ENCODE data around the gene FASLG. TPM values are rescaled to one million over a fixed set of nuclear protein-coding genes. Genes with fewer than 3 reads are reported as not detected.
A peak's percentile ranks its signal among the peaks of the same experiment; 100 is the strongest.

Gene FASLG
- total RNA-seq, 1 donor from 2014 or later = 54.4 TPM

- no peak overlapping the region for H3K27ac Mint-ChIP-seq
- H3K9me3 Mint-ChIP-seq = peaks cover 8% of the 10 kb centered on the region
- H3K36me3 Mint-ChIP-seq (ENCODE audit: low read depth) = peaks cover 4% of the 10 kb centered on the region
- H3K4me1 Mint-ChIP-seq = peaks cover 28% of the 10 kb centered on the region
- DNase-seq = no peak
- intact Hi-C loops (cut with micrococcal nuclease) = no loop called here
- H3K4me3 Mint-ChIP-seq = no peak overlapping the region
- peaks cover 15% of the 10 kb centered on the region for H3K27me3 Mint-ChIP-seq
Observed at GRCh38 chr1:172653015-172653709, 5.7 kb upstream of the FASLG start.

GRCh38 chr1:172654535-172654934 lies 4.4 kb upstream of the FASLG start:
- no peak for DNase-seq
- H3K4me1 Mint-ChIP-seq = peaks cover 34% of the 10 kb centered on the region

DNA sequence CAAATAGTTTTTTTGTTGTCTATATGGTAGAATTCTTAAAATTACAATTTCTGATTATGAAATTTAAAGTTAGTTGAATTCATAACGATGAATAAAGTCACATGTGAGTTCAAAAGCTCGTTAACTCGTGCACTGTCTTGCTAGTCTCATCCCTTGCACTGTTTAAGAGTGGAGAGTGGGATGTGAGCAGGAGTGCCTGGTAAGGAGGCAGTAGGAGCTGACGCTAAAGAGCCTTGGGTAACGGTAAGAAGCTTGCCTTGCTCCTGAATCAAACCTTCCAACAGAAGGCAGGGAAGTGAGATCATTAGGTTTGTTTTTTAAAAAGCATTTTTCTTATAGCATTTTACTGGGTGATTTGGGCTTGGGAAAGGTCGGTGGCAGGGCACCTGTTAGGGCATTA lies 2.3 kb upstream of the FASLG start:
- Mint-ChIP-seq H3K36me3 (ENCODE audit: low read depth) (peaks cover 26% of the 10 kb centered on the region), H3K27me3 (peaks cover 11% of the 10 kb centered on the region), H3K4me3 (no peak overlapping the region), H3K9me3 (peaks cover 4% of the 10 kb centered on the region), H3K4me1 (peaks cover 46% of the 10 kb centered on the region), H3K27ac (peak overlapping the region; percentile 64)
- no peak for DNase-seq
- intact Hi-C loops (cut with micrococcal nuclease) = no loop called here

More at GRCh38 chr1:172654535-172654934, 4.4 kb upstream of the FASLG start:
- H3K9me3 Mint-ChIP-seq = peaks cover 4% of the 10 kb centered on the region
- no peak overlapping the region for H3K4me3 Mint-ChIP-seq
- H3K27ac Mint-ChIP-seq = no peak overlapping the region
- H3K27me3 Mint-ChIP-seq = peaks cover 12% of the 10 kb centered on the region
- intact Hi-C loops (cut with micrococcal nuclease) = no loop called here
- H3K36me3 Mint-ChIP-seq (ENCODE audit: low read depth) = peaks cover 10% of the 10 kb centered on the region

DNA sequence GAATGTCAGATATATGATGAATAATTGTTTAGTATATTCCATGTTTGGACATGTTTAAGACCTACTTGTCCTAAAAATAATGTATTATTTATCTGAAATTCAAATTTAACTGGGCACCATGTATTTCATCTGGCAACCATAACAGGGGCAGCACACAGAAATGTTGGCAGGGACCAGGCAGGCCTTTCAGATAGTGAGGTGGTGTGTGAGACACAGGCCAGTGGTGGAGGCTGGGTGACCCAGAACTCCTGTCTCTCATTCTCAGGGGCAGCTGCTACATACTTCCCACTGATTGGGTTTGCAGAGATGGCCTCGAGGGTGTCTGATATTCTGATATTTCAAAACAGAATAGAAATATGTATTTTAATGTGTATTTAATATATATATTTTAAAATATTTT lies 1.3 kb upstream of the FASLG start:
- DNase-seq = no peak
- H3K4me1 Mint-ChIP-seq = peaks cover 52% of the 10 kb centered on the region
- intact Hi-C loops (cut with micrococcal nuclease) = no loop called here
- H3K36me3 Mint-ChIP-seq (ENCODE audit: low read depth) = peaks cover 33% of the 10 kb centered on the region
- peaks cover 10% of the 10 kb centered on the region for H3K27me3 Mint-ChIP-seq
- peaks cover 4% of the 10 kb centered on the region for H3K9me3 Mint-ChIP-seq
- no peak overlapping the region for H3K27ac Mint-ChIP-seq
- H3K4me3 Mint-ChIP-seq = no peak overlapping the region

GRCh38 chr1:172661107-172661506 lies 2.2 kb downstream of the FASLG start:
- Mint-ChIP-seq H3K36me3 (ENCODE audit: low read depth) (peaks cover 63% of the 10 kb centered on the region), H3K9me3 (peaks cover 19% of the 10 kb centered on the region), H3K27ac (peak overlapping the region; percentile 83), H3K27me3 (peaks cover 2% of the 10 kb centered on the region), H3K4me1 (peaks cover 60% of the 10 kb centered on the region), H3K4me3 (peak overlapping the region; percentile 79)
- DNase-seq = peak; percentile 55
- intact Hi-C loops (cut with micrococcal nuclease) = loop anchor here (5.0 to 10.0 kb wide), 3 partner anchors 34 to 1494 kb away; partner anchors contain the start of gene RABGAP1L

DNA sequence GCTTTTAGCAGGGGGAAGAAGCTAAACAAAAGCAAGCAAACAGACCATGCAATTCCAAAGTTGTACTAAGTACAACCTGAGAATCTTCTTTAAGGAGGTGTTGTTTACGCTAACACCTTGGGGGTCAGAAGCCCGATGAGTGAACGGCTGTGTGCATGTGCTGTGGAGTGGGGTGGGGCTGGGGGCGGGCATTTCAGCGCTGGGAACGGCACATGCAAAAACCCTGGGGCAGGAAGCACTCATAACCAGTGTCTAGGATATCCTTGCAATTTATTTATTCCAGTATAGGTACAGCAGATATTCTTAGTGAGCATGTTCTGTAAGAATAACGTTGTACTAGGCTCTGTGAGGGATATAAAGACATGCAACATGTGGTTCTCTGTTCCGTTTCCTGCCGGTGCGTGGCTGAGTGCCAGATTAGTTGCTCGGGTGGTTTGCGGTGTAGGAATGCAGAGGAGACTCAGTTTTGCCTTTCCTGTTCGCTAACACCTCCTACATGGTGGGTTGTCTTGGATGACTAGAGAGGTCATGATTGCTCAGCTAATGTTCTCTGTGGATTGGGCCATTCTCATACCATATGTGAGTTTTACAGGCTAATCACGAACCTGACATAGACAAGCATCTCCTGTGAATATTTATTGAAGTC lies 3.7 kb downstream of the FASLG start:
- H3K4me3 Mint-ChIP-seq = peak overlapping the region; percentile 79
- H3K27ac Mint-ChIP-seq = peak overlapping the region; percentile 83
- intact Hi-C loops (cut with micrococcal nuclease) = loop anchor here (1.0 to 10.0 kb wide), 10 partner anchors 8 to 1492 kb away; partner anchors contain the start of gene RABGAP1L
- peaks cover 2% of the 10 kb centered on the region for H3K27me3 Mint-ChIP-seq
- H3K4me1 Mint-ChIP-seq = peaks cover 64% of the 10 kb centered on the region
- peaks cover 21% of the 10 kb centered on the region for H3K9me3 Mint-ChIP-seq
- peak; percentile 94 for DNase-seq
- peaks cover 75% of the 10 kb centered on the region for H3K36me3 Mint-ChIP-seq (ENCODE audit: low read depth)

GRCh38 chr1:172663732-172664131 lies 4.8 kb downstream of the FASLG start:
- H3K4me3 Mint-ChIP-seq = peak overlapping the region; percentile 79
- H3K36me3 Mint-ChIP-seq (ENCODE audit: low read depth) = peaks cover 85% of the 10 kb centered on the region
- intact Hi-C loops (cut with micrococcal nuclease) = loop anchor here (2.0 to 10.0 kb wide), 5 partner anchors 36 to 1491 kb away; partner anchors contain the start of gene RABGAP1L
- peaks cover 67% of the 10 kb centered on the region for H3K4me1 Mint-ChIP-seq
- peaks cover 26% of the 10 kb centered on the region for H3K9me3 Mint-ChIP-seq
- H3K27ac Mint-ChIP-seq = peak overlapping the region; percentile 83
- no peak for DNase-seq
- H3K27me3 Mint-ChIP-seq = peaks cover 2% of the 10 kb centered on the region

DNA sequence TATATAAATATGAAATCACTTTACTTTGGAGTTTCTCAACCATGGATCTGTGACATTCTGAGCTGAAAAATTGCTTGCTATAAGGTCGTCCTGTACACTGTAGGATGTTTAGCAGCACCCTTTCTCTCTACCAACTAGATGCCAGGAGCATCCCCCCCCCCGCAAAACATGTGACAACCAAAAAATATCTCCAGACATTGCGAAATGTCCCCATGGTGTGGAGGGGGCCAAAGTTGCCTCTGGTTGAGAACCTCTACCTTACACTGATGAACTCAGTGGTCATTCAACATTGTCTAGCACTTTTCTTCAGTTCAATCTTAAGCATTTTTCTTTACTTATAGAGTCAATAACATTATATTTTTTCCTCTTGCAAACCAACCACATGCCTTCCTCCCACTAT lies 9.2 kb downstream of the FASLG start:
- intact Hi-C loops (cut with micrococcal nuclease) = loop anchor here (10.0 kb wide), 1 partner anchor 1487 kb away; the partner anchor contains the start of gene RABGAP1L
- no peak for DNase-seq
- peak overlapping the region; percentile 84 for H3K27ac Mint-ChIP-seq
- no peaks in the 10 kb centered on the region for H3K27me3 Mint-ChIP-seq
- H3K9me3 Mint-ChIP-seq = peaks cover 31% of the 10 kb centered on the region
- peaks cover 73% of the 10 kb centered on the region for H3K36me3 Mint-ChIP-seq (ENCODE audit: low read depth)
- H3K4me1 Mint-ChIP-seq = peaks cover 67% of the 10 kb centered on the region
- peak overlapping the region; percentile 11 for H3K4me3 Mint-ChIP-seq

DNA sequence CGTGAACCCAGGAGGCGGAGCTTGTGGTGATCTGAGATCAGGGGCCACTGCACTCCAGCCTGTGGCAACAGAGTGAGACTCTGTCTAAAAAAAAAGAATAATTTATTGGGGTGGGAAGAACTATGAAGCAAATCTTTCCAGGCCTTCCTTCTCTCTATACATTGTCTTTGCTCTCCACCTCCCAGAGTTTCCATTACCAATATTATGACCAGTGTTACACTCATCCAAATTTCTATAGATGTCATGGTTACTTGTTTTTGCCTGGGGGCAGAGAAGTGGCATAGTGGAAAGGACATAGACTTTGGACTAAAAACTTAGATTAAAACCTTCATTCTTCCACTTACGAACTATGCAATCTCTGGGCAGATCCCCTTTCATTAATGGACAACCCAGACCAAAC lies 10.1 kb downstream of the FASLG start:
- H3K27ac Mint-ChIP-seq = peak overlapping the region; percentile 84
- DNase-seq = no peak
- intact Hi-C loops (cut with micrococcal nuclease) = loop anchor here (10.0 kb wide), 1 partner anchor 1486 kb away; the partner anchor contains the start of gene RABGAP1L
- peak overlapping the region; percentile 50 for H3K4me3 Mint-ChIP-seq
- peaks cover 26% of the 10 kb centered on the region for H3K9me3 Mint-ChIP-seq
- H3K27me3 Mint-ChIP-seq = no peaks in the 10 kb centered on the region
- peaks cover 67% of the 10 kb centered on the region for H3K4me1 Mint-ChIP-seq
- peaks cover 69% of the 10 kb centered on the region for H3K36me3 Mint-ChIP-seq (ENCODE audit: low read depth)

DNA sequence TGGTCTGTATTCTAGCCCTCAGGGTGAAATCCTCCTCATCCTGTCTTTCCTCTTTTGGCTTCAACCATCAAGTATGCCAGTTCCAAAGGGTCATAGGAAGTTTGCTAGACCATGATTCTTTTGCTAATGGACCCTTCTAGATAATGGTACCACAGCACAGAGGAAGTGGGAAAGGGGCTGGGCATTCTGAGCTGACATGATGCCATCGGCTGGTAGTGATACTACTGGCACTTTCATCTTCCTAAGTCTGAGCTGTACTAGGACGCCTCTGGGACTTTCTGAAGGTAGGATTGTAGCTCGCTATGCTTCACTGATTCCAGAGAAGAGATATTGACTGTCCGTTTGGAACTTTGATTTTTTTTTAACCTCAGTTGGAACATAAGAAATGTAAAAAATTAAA lies 11.4 kb downstream of the FASLG start:
- H3K27me3 Mint-ChIP-seq = no peaks in the 10 kb centered on the region
- peaks cover 77% of the 10 kb centered on the region for H3K4me1 Mint-ChIP-seq
- intact Hi-C loops (cut with micrococcal nuclease) = loop anchor here (1.0 to 10.0 kb wide), 6 partner anchors 8 to 164 kb away; no protein-coding TSS in a partner anchor
- peak; percentile 68 for DNase-seq
- peak overlapping the region; percentile 92 for H3K27ac Mint-ChIP-seq
- H3K4me3 Mint-ChIP-seq = peak overlapping the region; percentile 83
- peaks cover 19% of the 10 kb centered on the region for H3K9me3 Mint-ChIP-seq
- peaks cover 57% of the 10 kb centered on the region for H3K36me3 Mint-ChIP-seq (ENCODE audit: low read depth)

GRCh38 chr1:172670791-172671190 lies 11.9 kb downstream of the FASLG start:
- Mint-ChIP-seq H3K27ac (peak overlapping the region; percentile 73), H3K27me3 (no peaks in the 10 kb centered on the region), H3K9me3 (peaks cover 19% of the 10 kb centered on the region), H3K4me1 (peaks cover 77% of the 10 kb centered on the region), H3K36me3 (ENCODE audit: low read depth) (peaks cover 52% of the 10 kb centered on the region), H3K4me3 (peak overlapping the region; percentile 58)
- peak; percentile 84 for DNase-seq
- intact Hi-C loops (cut with micrococcal nuclease) = loop anchor here (1.0 to 10.0 kb wide), 6 partner anchors 8 to 164 kb away; no protein-coding TSS in a partner anchor

DNA sequence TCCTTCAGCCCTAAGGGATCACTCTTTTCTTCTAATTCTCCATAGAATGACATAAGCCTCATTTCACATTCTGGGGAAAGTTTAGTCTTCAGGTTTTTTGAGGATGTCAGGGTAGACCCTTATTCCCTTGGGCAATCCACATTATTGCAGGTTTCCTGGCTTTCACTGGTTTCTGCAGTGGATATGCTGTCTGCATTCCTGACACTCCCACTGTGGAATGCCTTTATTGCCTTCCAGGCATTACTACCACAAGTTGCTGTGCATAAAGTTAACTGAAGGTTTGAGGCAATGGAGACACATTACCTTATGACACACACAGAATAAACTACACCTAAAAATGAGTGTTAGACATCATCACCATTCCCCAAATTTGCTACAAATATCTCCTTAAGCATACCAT lies 12.7 kb downstream of the FASLG start:
- Mint-ChIP-seq H3K4me1 (peaks cover 79% of the 10 kb centered on the region), H3K9me3 (peaks cover 15% of the 10 kb centered on the region), H3K27me3 (no peaks in the 10 kb centered on the region), H3K36me3 (ENCODE audit: low read depth) (peaks cover 45% of the 10 kb centered on the region), H3K27ac (no peak overlapping the region), H3K4me3 (peak overlapping the region; percentile 24)
- intact Hi-C loops (cut with micrococcal nuclease) = loop anchor here (10.0 kb wide), 1 partner anchor 163 kb away; no protein-coding TSS in a partner anchor
- no peak for DNase-seq

DNA sequence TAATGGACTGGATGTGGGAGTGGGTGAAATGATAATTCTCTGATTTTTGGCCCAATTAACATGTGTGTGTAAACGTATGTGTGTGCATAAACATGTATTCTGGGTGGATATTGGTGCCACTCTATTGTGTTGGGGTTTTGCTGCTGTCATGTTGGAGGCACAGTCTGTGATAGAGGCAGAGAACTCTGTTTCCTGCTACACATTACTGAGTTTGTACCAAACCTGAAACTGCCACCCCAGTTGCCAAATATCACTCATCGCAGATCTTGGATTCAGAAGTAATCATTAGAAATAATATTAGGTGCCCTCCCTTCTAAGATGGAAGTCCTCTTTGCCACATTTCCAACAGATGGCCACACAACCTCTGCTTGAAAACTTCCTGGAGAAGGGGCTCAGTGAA lies 13.8 kb downstream of the FASLG start:
- no peak overlapping the region for H3K4me3 Mint-ChIP-seq
- H3K27ac Mint-ChIP-seq = peak overlapping the region; percentile 15
- intact Hi-C loops (cut with micrococcal nuclease) = loop anchor here (10.0 kb wide), 1 partner anchor 162 kb away; no protein-coding TSS in a partner anchor
- no peak for DNase-seq
- peaks cover 11% of the 10 kb centered on the region for H3K9me3 Mint-ChIP-seq
- peaks cover 83% of the 10 kb centered on the region for H3K4me1 Mint-ChIP-seq
- H3K36me3 Mint-ChIP-seq (ENCODE audit: low read depth) = peaks cover 38% of the 10 kb centered on the region
- H3K27me3 Mint-ChIP-seq = no peaks in the 10 kb centered on the region

- intact Hi-C loops (cut with micrococcal nuclease) = loop anchor here (2.0 to 10.0 kb wide), 2 partner anchors 15 to 161 kb away; partner anchors contain the start of gene FASLG
- Mint-ChIP-seq H3K27ac (no peak overlapping the region), H3K9me3 (peaks cover 5% of the 10 kb centered on the region), H3K27me3 (no peaks in the 10 kb centered on the region), H3K4me3 (no peak overlapping the region), H3K4me1 (peaks cover 81% of the 10 kb centered on the region), H3K36me3 (ENCODE audit: low read depth) (peaks cover 32% of the 10 kb centered on the region)
- no peak for DNase-seq
Observed at GRCh38 chr1:172673761-172674160, 14.9 kb downstream of the FASLG start.
